Hepatocyte (in vitro differentiated cells): ENCODE results near the gene ABI3. TPM values are rescaled to one million over a fixed set of nuclear protein-coding genes. Genes with fewer than 3 reads are reported as not detected.

Experiments
- DNase-seq: peaks from one replicate; pipeline ENCODE4 v3.0.0-alpha.2; 2016; ENCODE audit warnings: low spot score
- H2AFZ ChIP-seq: fragments of 200-600 bp; sonication (generic); 2 replicates; pipeline ENCODE4 v1.6.0; 2016; ENCODE audit warnings: antibody characterized with exemption, mild to moderate bottlenecking
- H3K27ac ChIP-seq: fragments of 200-600 bp; sonication (generic); 2 replicates; pipeline ENCODE4 v1.5.1; 2016; ENCODE audit warnings: mild to moderate bottlenecking
- H3K27me3 ChIP-seq: fragments of 200-600 bp; sonication (generic); 2 replicates; pipeline ENCODE4 v1.6.1; 2016
- H3K36me3 ChIP-seq: fragments of 200-600 bp; sonication (generic); replicated peaks from 2 replicates; pipeline ENCODE4 v1.5.1; 2016; ENCODE audit warnings: low read depth; ENCODE audit not compliant: insufficient read depth
- H3K4me1 ChIP-seq: fragments of 200-600 bp; sonication (generic); 2 replicates; pipeline ENCODE4 v1.5.1; 2016; ENCODE audit warnings: mild to moderate bottlenecking, moderate library complexity; ENCODE audit not compliant: insufficient read depth
- H3K4me2 ChIP-seq: fragments of 200-600 bp; sonication (generic); 2 replicates; pipeline ENCODE4 v1.6.0; 2016
- H3K4me3 ChIP-seq: fragments of 200-600 bp; sonication (generic); 2 replicates; pipeline ENCODE4 v1.5.1; 2016; ENCODE audit warnings: mild to moderate bottlenecking
- H3K79me2 ChIP-seq: fragments of 200-600 bp; sonication (generic); 2 replicates; pipeline ENCODE4 v1.6.0; 2017; ENCODE audit warnings: mild to moderate bottlenecking
- H3K9me2 ChIP-seq: fragments of 200-600 bp; sonication (generic); replicated peaks from 2 replicates; pipeline ENCODE4 v1.6.0; 2017; ENCODE audit warnings: mild to moderate bottlenecking; ENCODE audit not compliant: insufficient read depth
- H3K9me3 ChIP-seq: fragments of 200-600 bp; sonication (generic); 2 replicates; pipeline ENCODE4 v1.5.1; 2016; ENCODE audit warnings: low read depth, mild to moderate bottlenecking
- H4K20me1 ChIP-seq: fragments of 200-600 bp; sonication (generic); 2 replicates; pipeline ENCODE4 v1.6.0; 2016; ENCODE audit warnings: mild to moderate bottlenecking; ENCODE audit not compliant: insufficient read depth, poor library complexity, severe bottlenecking
- CTCF ChIP-seq: fragments of 200-600 bp; sonication (generic); IDR thresholded peaks from 2 replicates; pipeline ENCODE4 v1.5.1; 2016; ENCODE audit warnings: antibody characterized with exemption, mild to moderate bottlenecking; ENCODE audit not compliant: poor library complexity
- EZH2 ChIP-seq: fragments of 200-600 bp; sonication (generic); IDR thresholded peaks from 2 replicates; pipeline ENCODE4 v1.6.1; 2016; ENCODE audit warnings: antibody characterized with exemption, mild to moderate bottlenecking, borderline replicate concordance
- EZH2phosphoT487 ChIP-seq: fragments of 200-600 bp; sonication (generic); IDR thresholded peaks from one replicate; pipeline ENCODE4 v1.6.1; 2018; ENCODE audit warnings: antibody characterized with exemption, mild to moderate bottlenecking, low read depth, moderate library complexity; ENCODE audit not compliant: unreplicated experiment, severe bottlenecking
- WGBS: methylation state at CpG from one replicate; pipeline ENCODE4 v1.1.6; 2016; ENCODE audit warnings: low lambda C conversion rate; ENCODE audit errors: missing lambda C conversion rate; 5-methylcytosine and 5-hydroxymethylcytosine counted together
- polyA plus RNA-seq: library from polyadenylated mRNA; unstranded; fragments of >200 nt; fragmentation: Nextera tagmentation; extraction: Ambion mirVana; gene quantifications from 2 replicates; pipeline ENCODE4 v1.2.1, GENCODE V29; 2016
- total RNA-seq: library from RNA; depleted of rRNA; stranded (reverse); fragments of >200 nt; gene quantifications from 2 replicates; pipeline ENCODE4 v1.2.3, GENCODE V29; 2014

ABI3 gene
- total and polyA plus RNA-seq, 2 experiments from 2014 or later, result 0.13 to 0.29 TPM

DNA sequence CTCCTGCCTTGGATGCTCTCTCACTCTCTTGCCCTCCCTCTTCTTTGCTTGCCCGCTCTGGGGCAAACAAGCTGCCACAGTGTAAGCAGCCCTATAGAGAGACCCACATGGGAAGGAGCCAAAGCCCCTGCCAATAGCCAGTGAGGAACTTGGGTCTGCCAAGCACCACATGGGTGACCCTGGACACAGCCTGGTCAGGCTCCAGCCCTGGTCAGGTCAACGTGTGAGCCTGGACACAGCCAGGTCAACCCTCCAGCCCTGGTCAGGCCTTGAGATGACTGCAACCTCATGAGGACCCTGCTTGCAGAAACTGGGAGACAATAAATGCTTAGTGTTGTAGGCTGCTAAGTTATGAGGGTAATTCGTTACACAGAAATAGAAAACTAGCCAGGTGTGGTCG, 34.3 kb downstream of the ABI3 start:
- H3K4me2 ChIP-seq, result no peak overlapping the region
- H4K20me1 ChIP-seq, result no peaks in the 10 kb centered on the region
- no peak overlapping the region for H3K27ac ChIP-seq
- no peaks in the 10 kb centered on the region for H3K27me3 ChIP-seq
- WGBS, result 93% methylated on average over 4 of the region's 4 CpGs
- no peaks in the 10 kb centered on the region for H3K9me3 ChIP-seq
- H3K4me1 ChIP-seq, result no peaks in the 10 kb centered on the region
- no peaks in the 10 kb centered on the region for H3K9me2 ChIP-seq
- H3K36me3 ChIP-seq, result no peaks in the 10 kb centered on the region
- TF ChIP-seq EZH2phosphoT487 (no peak), CTCF (no peak), EZH2 (no peak)
- no peak overlapping the region for H3K4me3 ChIP-seq
- no peak overlapping the region for H2AFZ ChIP-seq
- DNase-seq, result no peak
- H3K79me2 ChIP-seq, result no peaks in the 10 kb centered on the region

GRCh38 chr17:49247944-49248343, 37.4 kb downstream of the ABI3 start:
- 95% methylated on average over 7 of the region's 7 CpGs for WGBS
- Histone ChIP-seq H3K79me2 (no peaks in the 10 kb centered on the region), H3K4me1 (no peaks in the 10 kb centered on the region), H3K4me2 (no peak overlapping the region), H3K4me3 (no peak overlapping the region), H3K9me2 (no peaks in the 10 kb centered on the region), H3K27me3 (no peaks in the 10 kb centered on the region), H3K36me3 (no peaks in the 10 kb centered on the region), H3K9me3 (no peaks in the 10 kb centered on the region), H4K20me1 (no peaks in the 10 kb centered on the region), H2AFZ (no peak overlapping the region), H3K27ac (no peak overlapping the region)
- DNase-seq, result no peak
- TF ChIP-seq EZH2 (no peak), EZH2phosphoT487 (no peak), CTCF (no peak)

DNA sequence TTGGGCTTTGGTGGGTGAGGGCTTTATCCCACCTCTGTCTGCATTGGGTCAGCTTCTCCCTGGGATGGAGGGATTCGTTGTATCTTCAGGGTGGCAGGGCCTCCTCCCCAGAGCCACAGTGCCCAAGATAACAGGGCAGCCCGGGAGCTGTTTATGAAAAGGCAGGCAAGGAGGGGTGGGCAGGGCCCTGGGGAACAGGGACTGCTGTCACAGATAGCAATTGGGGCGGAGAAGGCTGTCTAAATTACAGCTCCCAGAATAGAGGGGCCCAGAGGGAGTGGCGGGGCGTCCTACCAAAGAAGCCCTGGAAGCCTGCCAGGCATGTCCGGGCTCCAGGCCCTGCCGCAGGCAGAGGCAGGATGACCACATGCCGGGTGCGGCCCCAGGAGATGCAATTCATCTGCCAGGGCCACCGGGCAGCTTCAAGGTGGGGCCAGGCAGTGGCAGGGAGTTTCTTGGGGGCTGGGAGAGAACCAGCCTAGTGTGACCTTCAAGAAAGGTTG, 38.8 kb downstream of the ABI3 start:
- TF ChIP-seq EZH2phosphoT487 (no peak), EZH2 (no peak), CTCF (no peak)
- H3K4me2 ChIP-seq, result no peak overlapping the region
- no peaks in the 10 kb centered on the region for H3K4me1 ChIP-seq
- no peak for DNase-seq
- 77% methylated on average over 10 of the region's 10 CpGs for WGBS
- no peaks in the 10 kb centered on the region for H3K9me2 ChIP-seq
- H3K27ac ChIP-seq, result no peak overlapping the region
- no peaks in the 10 kb centered on the region for H3K36me3 ChIP-seq
- H4K20me1 ChIP-seq, result no peaks in the 10 kb centered on the region
- no peak overlapping the region for H2AFZ ChIP-seq
- H3K27me3 ChIP-seq, result no peaks in the 10 kb centered on the region
- H3K79me2 ChIP-seq, result no peaks in the 10 kb centered on the region
- H3K4me3 ChIP-seq, result no peak overlapping the region
- no peaks in the 10 kb centered on the region for H3K9me3 ChIP-seq
